CD14-positive monocyte (primary cell): Measurements from ENCODE around the gene TMEM132D. TPM values are rescaled to one million over a fixed set of nuclear protein-coding genes. Genes with fewer than 3 reads are reported as not detected.

Experiments
- DNase-seq, 3 donors: peaks; one replicate each; pipeline ENCODE4 v3.0.0-alpha.2; 2011 to 2022
- H2AFZ ChIP-seq: 2 replicates; pipeline ENCODE4 v1.6.0; 2012; ENCODE audit warnings: mild to moderate bottlenecking, low read depth, low read length, inconsistent platforms; ENCODE audit not compliant: insufficient read depth, poor library complexity, severe bottlenecking
- H3K27ac ChIP-seq, 2 donors: 1 replicate in 1 of 2; 2 replicates in 1 of 2; pipeline ENCODE4 v1.5.1; 2012 to 2013; ENCODE audit warnings: low read length in 2 of 2, control low read depth in 1 of 2, inconsistent platforms in 1 of 2, low read depth in 1 of 2, mild to moderate bottlenecking in 1 of 2
- H3K27me3 ChIP-seq, 2 donors: one replicate each; pipeline versions ENCODE4 v1.6.0 to v1.6.1; 2011 to 2013; ENCODE audit warnings: low read length in 2 of 2; ENCODE audit not compliant: control insufficient read depth in 2 of 2, insufficient read depth in 2 of 2
- H3K36me3 ChIP-seq, 2 donors: replicated peaks in 1 of 2; 1 replicate in 1 of 2; 2 replicates in 1 of 2; pipeline versions ENCODE4 v1.5.1 to v1.6.1; 2012 to 2013; ENCODE audit warnings: low read length in 2 of 2, control low read depth in 1 of 2, inconsistent platforms in 1 of 2, mild to moderate bottlenecking in 1 of 2; ENCODE audit not compliant: insufficient read depth in 2 of 2, control insufficient read depth in 1 of 2
- H3K4me1 ChIP-seq, 2 donors: 1 replicate in 1 of 2; 2 replicates in 1 of 2; pipeline versions ENCODE4 v1.5.1 to v1.6.1; 2012 to 2013; ENCODE audit warnings: low read length in 2 of 2, control low read depth in 1 of 2, inconsistent platforms in 1 of 2, mild to moderate bottlenecking in 1 of 2, moderate library complexity in 1 of 2; ENCODE audit not compliant: insufficient read depth in 2 of 2, control insufficient read depth in 1 of 2
- H3K4me2 ChIP-seq: replicated peaks from 2 replicates; pipeline ENCODE3; 2012; ENCODE audit warnings: low read length, moderate library complexity, mild to moderate bottlenecking; ENCODE audit not compliant: poor library complexity, severe bottlenecking; ENCODE audit errors: extremely low read depth
- H3K4me3 ChIP-seq, 3 experiments: fragments of 200-600 bp in 1 of 3; sonication (generic) in 1 of 3; replicated peaks in 1 of 3; 1 replicate in 2 of 3; 2 replicates in 1 of 3; pipeline ENCODE4 v1.5.1; 2011 to 2013; ENCODE audit warnings: low read length in 3 of 3, mild to moderate bottlenecking in 3 of 3, control low read depth in 2 of 3, low read depth in 2 of 3, inconsistent platforms in 1 of 3, moderate library complexity in 1 of 3
- H3K79me2 ChIP-seq: 2 replicates; pipeline ENCODE4 v1.6.0; 2012; ENCODE audit warnings: mild to moderate bottlenecking, control low read depth, inconsistent platforms, low read length, moderate library complexity; ENCODE audit not compliant: insufficient read depth
- H3K9ac ChIP-seq: 2 replicates; pipeline ENCODE4 v1.6.0; 2017; ENCODE audit warnings: low read length, mild to moderate bottlenecking; ENCODE audit not compliant: insufficient read depth, poor library complexity, severe bottlenecking
- H3K9me3 ChIP-seq, 2 donors: replicated peaks in 1 of 2; 1 replicate in 1 of 2; 2 replicates in 1 of 2; pipeline versions ENCODE4 v1.5.1 to v1.6.1; 2012 to 2013; ENCODE audit warnings: low read length in 2 of 2, control low read depth in 1 of 2; ENCODE audit not compliant: control insufficient read depth in 1 of 2, insufficient read depth in 1 of 2
- H4K20me1 ChIP-seq: 2 replicates; pipeline ENCODE4 v1.6.0; 2012; ENCODE audit warnings: mild to moderate bottlenecking, low read length, control low read depth, moderate library complexity; ENCODE audit not compliant: insufficient read depth
- H3K27ac Mint-ChIP-seq, 7 donors: one replicate each; pipeline ENCODE4 v1.8.0; 2020; ENCODE audit warnings: mild to moderate bottlenecking in 7 of 7, mixed read lengths in 7 of 7, moderate library complexity in 6 of 7, inconsistent platforms in 2 of 7
- H3K27me3 Mint-ChIP-seq, 3 donors: one replicate each; pipeline ENCODE4 v1.8.0; 2021 to 2022; ENCODE audit warnings: low read depth in 3 of 3, mild to moderate bottlenecking in 3 of 3, mixed read lengths in 3 of 3, moderate library complexity in 3 of 3, inconsistent platforms in 1 of 3
- H3K36me3 Mint-ChIP-seq, 2 donors: one replicate each; pipeline ENCODE4 v1.8.0; 2020; ENCODE audit warnings: mixed read lengths in 2 of 2, inconsistent platforms in 1 of 2, mild to moderate bottlenecking in 1 of 2
- H3K4me1 Mint-ChIP-seq: one replicate; pipeline ENCODE4 v1.8.0; 2020; ENCODE audit warnings: mild to moderate bottlenecking, mixed read lengths
- H3K4me3 Mint-ChIP-seq, 2 donors: one replicate each; pipeline ENCODE4 v1.8.0; 2020; ENCODE audit warnings: mild to moderate bottlenecking in 2 of 2, mixed read lengths in 2 of 2, moderate library complexity in 1 of 2
- H3K9me3 Mint-ChIP-seq, 7 donors: one replicate each; pipeline ENCODE4 v1.8.0; 2020 to 2022; ENCODE audit warnings: mixed read lengths in 7 of 7, mild to moderate bottlenecking in 6 of 7, moderate library complexity in 6 of 7, inconsistent platforms in 2 of 7
- CTCF ChIP-seq: fragments of 200-600 bp; IDR thresholded peaks from one replicate; pipeline ENCODE4 v1.8.0; 2022; ENCODE audit warnings: antibody characterized with exemption, mild to moderate bottlenecking
- WGBS: methylation state at CpG from one replicate; pipeline ENCODE4 v1.1.5; 2013; ENCODE audit warnings: missing lambda C conversion rate; ENCODE audit not compliant: insufficient coverage; 5-methylcytosine and 5-hydroxymethylcytosine counted together
- intact Hi-C, 2 donors: fragments of 100-400 bp; cut with micrococcal nuclease; formaldehyde crosslinking; loops; one replicate each; pipeline versions ENCODE4 v1.15.0 to v1.15.1; 2023
- polyA plus RNA-seq, 3 donors: library from polyadenylated mRNA; depleted of rRNA in 1 of 3; unstranded in 2 of 3; stranded (reverse) in 1 of 3; fragments of 300-500 nt in 2 of 3; fragments of >200 nt in 1 of 3; fragmentation: Illumina TruSeq in 2 of 3; gene quantifications; 1 replicate in 2 of 3; 2 replicates in 1 of 3; pipeline ENCODE4 v1.2.3, GENCODE V29; 2012 to 2021

Gene TMEM132D
- polyA plus RNA-seq, 3 donors: 0.04 TPM; not detected in 2

- intact Hi-C loops: no loop called here
- no peaks in the 10 kb centered on the region for H3K36me3 ChIP-seq
- DNase-seq: no peak
- no peaks in the 10 kb centered on the region for H3K4me1 ChIP-seq
- peaks cover 10 to 32% (median 20%) of the 10 kb centered on the region in 7 donors for H3K9me3 Mint-ChIP-seq
- no peaks in the 10 kb centered on the region for H3K36me3 Mint-ChIP-seq
- no peak for TF ChIP-seq CTCF
- no peak overlapping the region for H3K27ac Mint-ChIP-seq
- H3K79me2 ChIP-seq: no peaks in the 10 kb centered on the region
- H2AFZ ChIP-seq: no peak overlapping the region
- H3K27me3 Mint-ChIP-seq: no peaks in the 10 kb centered on the region
- no peak overlapping the region for H3K27ac ChIP-seq
- H3K27me3 ChIP-seq: no peaks in the 10 kb centered on the region
- H3K4me3 Mint-ChIP-seq: no peak overlapping the region
- peaks cover 22 to 23% of the 10 kb centered on the region in 2 donors for H3K9me3 ChIP-seq
- H4K20me1 ChIP-seq: no peaks in the 10 kb centered on the region
- no peak overlapping the region for H3K4me2 ChIP-seq
- H3K4me1 Mint-ChIP-seq: no peaks in the 10 kb centered on the region
- H3K9ac ChIP-seq: no peak overlapping the region
- H3K4me3 ChIP-seq: no peak overlapping the region
Observed at GRCh38 chr12:129335773-129336172, 568.1 kb downstream of the TMEM132D start.

GRCh38 chr12:129332286-129332685 lies 571.5 kb downstream of the TMEM132D start:
- H3K27me3 ChIP-seq: no peaks in the 10 kb centered on the region
- peaks cover 13 to 16% of the 10 kb centered on the region in 2 donors for H3K9me3 ChIP-seq
- no CpG with 5 or more reads among the region's 2 CpGs for WGBS
- H3K27me3 Mint-ChIP-seq: no peaks in the 10 kb centered on the region
- H3K79me2 ChIP-seq: no peaks in the 10 kb centered on the region
- no peak for TF ChIP-seq CTCF
- intact Hi-C loops: no loop called here
- peaks cover 6 to 22% (median 13%) of the 10 kb centered on the region in 7 donors for H3K9me3 Mint-ChIP-seq
- H3K4me3 ChIP-seq: no peak overlapping the region
- no peak overlapping the region for H3K9ac ChIP-seq
- no peaks in the 10 kb centered on the region for H4K20me1 ChIP-seq
- H3K4me3 Mint-ChIP-seq: no peak overlapping the region
- no peak overlapping the region for H3K27ac Mint-ChIP-seq
- no peak for DNase-seq
- no peak overlapping the region for H3K27ac ChIP-seq
- no peaks in the 10 kb centered on the region for H3K36me3 ChIP-seq
- H3K4me1 ChIP-seq: no peaks in the 10 kb centered on the region
- no peak overlapping the region for H2AFZ ChIP-seq
- H3K36me3 Mint-ChIP-seq: no peaks in the 10 kb centered on the region
- no peak overlapping the region for H3K4me2 ChIP-seq
- no peaks in the 10 kb centered on the region for H3K4me1 Mint-ChIP-seq
